Keratinocyte (primary cell): ENCODE data around the gene TFF1. TPM values are rescaled to one million over a fixed set of nuclear protein-coding genes. Genes with fewer than 3 reads are reported as not detected.

Experiments used
- DNase-seq: peaks from one replicate; pipeline ENCODE4 v3.0.0-alpha.2; 2011; ENCODE audit warnings: low read depth, missing footprints, low spot score
- FAIRE-seq: peaks from 2 replicates; lab custom pipeline; 2011; peaks lifted over from hg19 to GRCh38; lab: Jason Lieb, UNC
- H2AFZ ChIP-seq: 2 replicates; pipeline ENCODE4 v1.6.0; 2012; ENCODE audit warnings: low read length, control low read depth, inconsistent platforms; ENCODE audit not compliant: control insufficient read depth
- H3K27ac ChIP-seq: 2 replicates; pipeline ENCODE4 v1.5.1; 2011; ENCODE audit warnings: low read length; ENCODE audit not compliant: control insufficient read depth, insufficient read depth
- H3K27me3 ChIP-seq: 3 replicates; pipeline ENCODE4 v1.6.0; 2011; ENCODE audit warnings: low read length; ENCODE audit not compliant: control insufficient read depth, insufficient read depth; ENCODE audit errors: extremely low read depth
- H3K36me3 ChIP-seq, 2 experiments: 2 replicates in 1 of 2; 3 replicates in 1 of 2; pipeline ENCODE4 v1.5.1; 2011; ENCODE audit warnings: low read length in 2 of 2, mild to moderate bottlenecking in 1 of 2; ENCODE audit not compliant: control insufficient read depth in 2 of 2, insufficient read depth in 2 of 2; ENCODE audit errors: extremely low read depth in 1 of 2
- H3K4me1 ChIP-seq: 3 replicates; pipeline ENCODE4 v1.5.1; 2011; ENCODE audit warnings: low read length; ENCODE audit not compliant: control insufficient read depth, insufficient read depth; ENCODE audit errors: extremely low read depth
- H3K4me2 ChIP-seq: 3 replicates; pipeline ENCODE4 v1.6.0; 2011; ENCODE audit warnings: low read depth, low read length; ENCODE audit not compliant: control insufficient read depth, insufficient read depth; ENCODE audit errors: extremely low read depth
- H3K4me3 ChIP-seq, 3 experiments: fragments of 200-600 bp in 1 of 3; sonication (generic) in 1 of 3; 2 replicates in 2 of 3; 3 replicates in 1 of 3; pipeline ENCODE4 v1.5.1; 2011 to 2016; ENCODE audit warnings: low read length in 3 of 3, mild to moderate bottlenecking in 3 of 3, control low read depth in 2 of 3, inconsistent platforms in 1 of 3, low read depth in 1 of 3, mixed read lengths in 1 of 3, mixed run types in 1 of 3, moderate library complexity in 1 of 3; ENCODE audit not compliant: control insufficient read depth in 2 of 3, insufficient read depth in 2 of 3; ENCODE audit errors: extremely low read depth in 1 of 3
- H3K79me2 ChIP-seq: 2 replicates; pipeline ENCODE4 v1.6.0; 2012; ENCODE audit warnings: low read length; ENCODE audit not compliant: control insufficient read depth, insufficient read depth
- H3K9ac ChIP-seq: 3 replicates; pipeline ENCODE4 v1.6.0; 2011; ENCODE audit warnings: low read length; ENCODE audit not compliant: control insufficient read depth, insufficient read depth; ENCODE audit errors: extremely low read depth
- H3K9me1 ChIP-seq: 3 replicates; pipeline ENCODE4 v1.6.0; 2011; ENCODE audit warnings: low read length; ENCODE audit not compliant: control insufficient read depth, insufficient read depth; ENCODE audit errors: extremely low read depth
- H3K9me3 ChIP-seq: 2 replicates; pipeline ENCODE4 v1.5.1; 2012; ENCODE audit warnings: low read depth, low read length; ENCODE audit not compliant: control insufficient read depth
- H4K20me1 ChIP-seq: 3 replicates; pipeline ENCODE4 v1.6.0; 2011; ENCODE audit warnings: low read length; ENCODE audit not compliant: control insufficient read depth, insufficient read depth; ENCODE audit errors: extremely low read depth
- CTCF ChIP-seq, 3 experiments: IDR thresholded peaks in 1 of 3; conservative IDR thresholded peaks in 1 of 3; optimal IDR thresholded peaks in 1 of 3; 2 replicates in 2 of 3; 3 replicates in 1 of 3; pipeline versions ENCODE3 to v1.5.1; 2011; ENCODE audit warnings: low read length in 3 of 3, mild to moderate bottlenecking in 3 of 3, moderate library complexity in 2 of 3, control low read depth in 1 of 3, inconsistent platforms in 1 of 3; ENCODE audit not compliant: insufficient read depth in 2 of 3; ENCODE audit errors: extremely low read depth in 1 of 3
- EZH2 ChIP-seq: IDR thresholded peaks from one replicate; pipeline ENCODE4 v1.6.1; 2012; ENCODE audit warnings: inconsistent platforms, mild to moderate bottlenecking, low read length, moderate library complexity
- dilution Hi-C: fragments of 300-500 bp; cut with MboI; formaldehyde crosslinking; loops from one replicate; pipeline ENCODE4 v1.7.0; 2020; ENCODE audit warnings: low sequenced_read_pairs; ENCODE audit not compliant: extremely low pct_ligation_motif_present
- polyA plus RNA-seq, 5 experiments: library from polyadenylated mRNA; depleted of rRNA in 3 of 5; stranded (reverse) in 3 of 5; stranded (forward) in 1 of 5; unstranded in 1 of 5; fragments of >200 nt; gene quantifications; 1 replicate in 1 of 5; 2 replicates in 3 of 5; 3 replicates in 1 of 5; pipeline versions ENCODE4 v1.2.1 to v1.2.3, GENCODE V29; 2011 to 2012; ENCODE audit warnings: missing spikeins in 2 of 5, low read depth in 1 of 5, low replicate concordance in 1 of 5

The TFF1 gene
- polyA plus RNA-seq, 1 donor (not counting 4 experiments of a cell fraction or from before 2014, with no cell fraction given): not detected

- dilution Hi-C loops: no loop called here
- Histone ChIP-seq H3K9me3 (no peaks in the 10 kb centered on the region), H3K4me1 (peaks cover 2% of the 10 kb centered on the region), H4K20me1 (no peaks in the 10 kb centered on the region), H3K27ac (no peak overlapping the region), H3K36me3 (no peaks in the 10 kb centered on the region), H3K9ac (no peak overlapping the region), H3K4me3 (no peak overlapping the region), H2AFZ (no peak overlapping the region), H3K9me1 (no peaks in the 10 kb centered on the region), H3K4me2 (no peak overlapping the region), H3K79me2 (no peaks in the 10 kb centered on the region), H3K27me3 (peaks cover 18% of the 10 kb centered on the region)
- no peak for FAIRE-seq
- no peak for DNase-seq
- TF ChIP-seq EZH2 (no peak), CTCF (optimal IDR thresholded peaks at IDR 0.05 in 1 of 3, IDR thresholded peaks at IDR 0.05 in 1 of 3, conservative IDR thresholded peaks at IDR 0.05 in 1 of 3; ENCODE audit: extremely low read depth in 1 of 3, insufficient read depth in 2 of 3, low read length in 3 of 3) (no peak)
These were observed 52.8 kb downstream of the TFF1 start for GRCh38 chr21:42313501-42313969.

- Histone ChIP-seq H2AFZ (no peak overlapping the region), H3K36me3 (no peaks in the 10 kb centered on the region), H3K4me1 (peaks cover 2% of the 10 kb centered on the region), H4K20me1 (no peaks in the 10 kb centered on the region), H3K27me3 (peaks cover 16% of the 10 kb centered on the region), H3K9me1 (no peaks in the 10 kb centered on the region), H3K9me3 (no peaks in the 10 kb centered on the region), H3K4me2 (no peak overlapping the region), H3K79me2 (no peaks in the 10 kb centered on the region), H3K9ac (no peak overlapping the region), H3K4me3 (no peak overlapping the region), H3K27ac (no peak overlapping the region)
- TF ChIP-seq EZH2 (no peak), CTCF (optimal IDR thresholded peaks at IDR 0.05 in 1 of 3, IDR thresholded peaks at IDR 0.05 in 1 of 3, conservative IDR thresholded peaks at IDR 0.05 in 1 of 3; ENCODE audit: extremely low read depth in 1 of 3, insufficient read depth in 2 of 3, low read length in 3 of 3) (no peak)
- dilution Hi-C loops: no loop called here
- FAIRE-seq (no peak), DNase-seq (no peak)
These were observed 53.7 kb downstream of the TFF1 start for GRCh38 chr21:42312626-42313104.

Other genes starting within 250 kb of the TFF1 start
- 3.3 to 3.6 TPM (median 3.5 TPM) in 3 replicates for gene ABCG1, start 147.4 kb downstream of the TFF1 start, polyA plus RNA-seq
- gene TFF3, start 51.1 kb downstream of the TFF1 start, polyA plus RNA-seq: not detected in 3 replicates
- not detected in 3 replicates for gene TFF2, start 15.5 kb downstream of the TFF1 start, polyA plus RNA-seq
- not detected in 3 replicates for gene TMPRSS3, start 29.5 kb upstream of the TFF1 start, polyA plus RNA-seq
- not detected in 3 replicates for gene UBASH3A, start 37.4 kb upstream of the TFF1 start, polyA plus RNA-seq
- 0.50 to 0.84 TPM (median 0.50 TPM) in 3 replicates for gene RSPH1, start 129.7 kb upstream of the TFF1 start, polyA plus RNA-seq
- 2.7 to 4.2 TPM (median 4.1 TPM) in 3 replicates for gene SLC37A1, start 147.3 kb upstream of the TFF1 start, polyA plus RNA-seq